ENCODE results near the gene CEP85L. TPM values are rescaled to one million over a fixed set of nuclear protein-coding genes. Genes with fewer than 3 reads are reported as not detected.

Gene CEP85L
- polyA plus RNA-seq, 1 of the 3 experiments (the other 2 are of a cell fraction): 1.1 TPM

- 88% methylated on average over 3 of the region's 3 CpGs for WGBS (ENCODE audit: low lambda C conversion rate)
These were observed 10.4 kb upstream of the CEP85L start for GRCh38 chr6:118661831-118662230.

GRCh38 chr6:118660218-118660569 is 8.8 kb upstream of the CEP85L start:
- Histone ChIP-seq H3K4me2 (no peak overlapping the region), H3K27ac (ENCODE audit: low read depth in 2 of 2, low read length in 1 of 2) (0 out of 4 replicates have a peak overlapping the region, but pooled peaks of 1 of the 2 experiments have one; percentile 16), H4K20me1 (ENCODE audit: insufficient read depth) (no peaks in the 10 kb centered on the region), H2AFZ (ENCODE audit: low read depth) (no peak overlapping the region), H3K4me1 (ENCODE audit: control insufficient read depth in 1 of 2, insufficient read depth in 2 of 2, low read depth in 1 of 2, low read length in 1 of 2) (peaks cover 0 to 9% of the 10 kb centered on the region in 2 experiments; a peak in 2 of 4 replicates), H3F3A (replicated peaks; ENCODE audit: insufficient read depth) (no peaks in the 10 kb centered on the region), H3K9me3 (no peaks in the 10 kb centered on the region), H3K9me2 (no peaks in the 10 kb centered on the region), H3K4me3 (ENCODE audit: low read depth in 2 of 2, low read length in 1 of 2) (no peak overlapping the region), H3K9ac (no peak overlapping the region), H3K36me3 (replicated peaks in 1 of 2; ENCODE audit: control insufficient read depth in 1 of 2, insufficient read depth in 2 of 2, low read length in 1 of 2) (no peaks in the 10 kb centered on the region), H3K27me3 (ENCODE audit: insufficient read depth) (no peaks in the 10 kb centered on the region), H3K79me2 (ENCODE audit: insufficient read depth) (no peaks in the 10 kb centered on the region)
- DNase-seq: peak; percentile 71
- TF ChIP-seq GATA2 (CRISPR knock-in tag; IDR thresholded peaks at IDR 0.05) (peak; percentile 81), RCOR1 (IDR thresholded peaks at IDR 0.05; ENCODE audit: low read length) (peak; percentile 34; the same call in 1 of the 2 replicates), USF2 (IDR thresholded peaks at IDR 0.05; ENCODE audit: borderline replicate concordance, low read depth, low read length) (no peak), NFIC (IDR thresholded peaks at IDR 0.05; ENCODE audit: borderline replicate concordance) (peak; percentile 77), CHD2 (IDR thresholded peaks at IDR 0.05; ENCODE audit: low read length, partially characterized antibody) (peak; percentile 16)
- CTCF ChIA-PET: interaction anchor here (1.0 kb wide), 1 partner anchor 140 kb away, joined by 4 read pairs; no protein-coding TSS in a partner anchor
- POLR2A ChIA-PET: interaction anchor here (0.6 kb wide), 1 partner anchor 84 kb away, joined by 3 read pairs; no protein-coding TSS in a partner anchor

More at GRCh38 chr6:118661831-118662230, 10.4 kb upstream of the CEP85L start:
- Histone ChIP-seq H3K27me3 (ENCODE audit: insufficient read depth) (no peaks in the 10 kb centered on the region), H3K9ac (no peak overlapping the region), H3K4me1 (ENCODE audit: control insufficient read depth in 1 of 2, insufficient read depth in 2 of 2, low read depth in 1 of 2, low read length in 1 of 2) (peaks cover 0 to 9% of the 10 kb centered on the region in 2 experiments; a peak in 2 of 4 replicates), H3K9me3 (no peaks in the 10 kb centered on the region), H2AFZ (ENCODE audit: low read depth) (no peak overlapping the region), H4K20me1 (ENCODE audit: insufficient read depth) (no peaks in the 10 kb centered on the region), H3F3A (replicated peaks; ENCODE audit: insufficient read depth) (no peaks in the 10 kb centered on the region), H3K4me2 (no peak overlapping the region), H3K36me3 (replicated peaks in 1 of 2; ENCODE audit: control insufficient read depth in 1 of 2, insufficient read depth in 2 of 2, low read length in 1 of 2) (no peaks in the 10 kb centered on the region), H3K9me2 (no peaks in the 10 kb centered on the region), H3K79me2 (ENCODE audit: insufficient read depth) (no peaks in the 10 kb centered on the region), H3K4me3 (ENCODE audit: low read depth in 2 of 2, low read length in 1 of 2) (no peak overlapping the region), H3K27ac (ENCODE audit: low read depth in 2 of 2, low read length in 1 of 2) (no peak overlapping the region)
- DNase-seq: no peak
- POLR2A ChIA-PET: no interaction called here
- TF ChIP-seq TAF1 (IDR thresholded peaks at IDR 0.05; ENCODE audit: borderline replicate concordance, low read depth, low read length): no peak
- TF ChIP-seq NRF1 (IDR thresholded peaks at IDR 0.05; ENCODE audit: low read depth, low read length): no peak
- TF ChIP-seq YY1 (IDR thresholded peaks at IDR 0.05; ENCODE audit: low read depth): no peak
- no peak for TF ChIP-seq ZBTB33 (IDR thresholded peaks at IDR 0.05; ENCODE audit: borderline replicate concordance, low read depth)
- TF ChIP-seq EZH2phosphoT487 (IDR thresholded peaks at IDR 0.05; ENCODE audit: borderline replicate concordance, low read depth): no peak
- no peak for TF ChIP-seq SMC3 (IDR thresholded peaks at IDR 0.05; ENCODE audit: low read depth, low read length)
- CTCF ChIA-PET: no interaction called here

Data from SK-N-SH (cell line).